ENCODE measurements around the gene CARHSP1.
"Not testable (repeated sequence)": the region's sequence is repeated elsewhere in the genome, so short reads cannot be mapped to it uniquely, and the experiment has no call there.

The CARHSP1 gene

GRCh38 chr16:8868416-8869211 lies at the start of gene CARHSP1:
Gene CARHSP1 (minus strand): TSS chr16:8869006. CDS start chr16:8859328, 9,678 bp downstream.
- DNase-seq, result peak; percentile 91

DNA sequence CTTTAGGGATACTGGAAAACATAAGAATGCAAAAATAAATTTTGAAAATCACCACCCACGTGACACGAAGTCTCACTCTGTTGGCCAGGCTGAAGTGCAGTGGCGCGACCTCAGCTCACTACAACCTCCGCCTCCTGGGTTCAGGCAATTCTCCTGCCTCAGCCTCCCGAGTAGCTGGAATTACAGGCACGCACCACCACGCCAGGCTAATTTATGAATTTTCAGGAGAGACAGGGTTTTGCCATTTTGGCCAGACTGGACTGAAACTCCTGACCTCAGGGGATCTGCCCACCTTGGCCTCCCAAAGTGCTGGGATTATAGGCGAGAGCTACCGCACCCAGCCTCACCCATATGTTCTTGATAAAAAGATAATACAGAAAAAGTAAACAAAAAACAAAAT lies 48.5 kb upstream of the CARHSP1 start:
- DNase-seq, result not testable (repeated sequence)

DNA sequence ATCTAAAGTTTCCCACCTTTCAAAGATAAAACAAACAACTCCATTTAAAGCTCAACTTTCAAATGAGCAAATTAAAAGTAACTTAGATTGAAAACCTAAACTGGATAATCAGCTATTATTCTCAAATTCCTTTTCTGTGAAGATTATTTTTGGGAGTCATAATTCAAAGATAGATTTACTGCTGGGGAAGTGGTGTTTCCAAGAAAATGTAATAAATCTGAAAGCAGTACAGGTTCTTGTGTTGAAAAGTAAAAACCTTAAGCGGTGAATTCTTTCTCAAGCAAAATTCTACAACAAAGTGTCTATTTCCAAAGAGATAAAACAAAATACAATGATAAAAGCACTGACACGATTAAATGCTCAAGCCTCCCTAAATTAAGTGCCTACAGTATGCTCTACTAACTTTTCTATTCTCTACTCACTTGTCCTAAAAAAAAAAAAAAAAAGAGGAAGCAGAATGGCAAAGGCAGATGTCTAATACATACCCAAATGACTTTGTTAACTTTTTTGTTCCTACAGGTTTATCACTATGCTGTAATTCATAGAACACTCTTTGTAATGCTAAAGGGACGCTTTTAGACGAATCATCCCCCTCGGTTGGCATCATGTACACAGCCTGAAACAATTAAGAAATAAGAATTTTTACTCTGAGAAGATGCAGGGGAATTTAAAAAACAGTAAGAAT lies 47.9 kb upstream of the CARHSP1 start:
- no peak for DNase-seq

GRCh38 chr16:8915722-8916301 lies 47.0 kb upstream of the CARHSP1 start:
- DNase-seq, result no peak

GRCh38 chr16:8914098-8914497 lies 45.3 kb upstream of the CARHSP1 start:
- DNase-seq, result no peak

DNA sequence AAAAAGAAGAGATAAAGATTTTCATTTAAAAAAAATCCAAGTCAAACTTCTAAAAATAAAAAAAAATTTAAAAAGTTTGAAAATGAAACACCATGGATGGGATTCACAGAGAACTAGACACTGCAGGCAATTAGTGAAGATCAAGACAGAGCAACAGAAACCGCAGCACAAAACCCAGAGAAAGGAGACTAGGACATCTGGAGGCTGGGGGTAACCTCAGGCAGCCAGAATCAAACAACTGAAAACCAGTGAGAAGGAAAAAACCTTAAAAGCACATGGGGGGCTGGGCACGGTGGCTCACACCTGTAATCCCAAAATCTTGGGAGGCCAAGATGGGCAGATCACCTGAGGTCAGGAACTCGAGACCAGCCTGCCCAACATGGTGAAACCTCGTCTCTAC lies 44.0 kb upstream of the CARHSP1 start:
- DNase-seq, result no peak

GRCh38 chr16:8910811-8911210 lies 42.0 kb upstream of the CARHSP1 start:
- DNase-seq, result no peak

GRCh38 chr16:8908810-8909468 lies 40.1 kb upstream of the CARHSP1 start:
- DNase-seq, result no peak

- no peak for DNase-seq
Measured at GRCh38 chr16:8907096-8907495, 38.3 kb upstream of the CARHSP1 start.

DNA sequence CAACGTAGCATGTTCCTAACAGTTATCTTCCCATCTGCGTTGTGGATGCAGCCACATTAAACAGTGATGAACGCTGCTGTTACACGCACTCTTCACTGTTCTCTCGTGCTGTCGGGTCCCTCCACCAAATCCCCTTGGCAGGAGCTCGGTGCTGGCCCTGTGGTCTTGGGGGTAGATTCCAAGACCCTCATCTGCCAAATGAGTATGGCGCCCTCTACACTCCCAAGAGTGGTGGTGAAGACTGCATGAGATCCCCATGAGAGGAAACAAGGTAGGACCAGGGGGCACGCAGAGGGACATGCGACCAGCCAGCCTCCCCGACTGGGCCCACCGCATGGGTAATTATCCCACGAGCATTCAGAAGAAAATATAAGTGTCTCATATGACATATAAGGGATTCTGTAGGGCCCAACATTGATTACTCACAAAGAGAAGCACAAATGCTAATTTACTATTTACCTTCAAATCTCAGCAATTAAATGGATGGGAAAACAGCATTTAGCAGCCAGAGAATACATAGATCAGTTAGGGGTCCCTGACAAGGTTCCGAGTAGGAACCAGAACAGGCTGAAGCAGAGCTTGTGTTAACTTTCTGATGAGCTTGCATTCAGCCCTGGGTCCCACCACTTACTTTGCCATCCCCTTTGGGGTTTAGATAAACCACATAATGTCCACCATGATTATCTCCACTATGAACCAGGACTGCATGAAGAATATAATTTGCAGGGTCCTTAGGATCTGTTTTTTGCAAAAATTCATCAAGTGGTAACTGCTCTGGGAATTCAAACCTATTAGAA lies 37.2 kb upstream of the CARHSP1 start:
- DNase-seq, result no peak

DNA sequence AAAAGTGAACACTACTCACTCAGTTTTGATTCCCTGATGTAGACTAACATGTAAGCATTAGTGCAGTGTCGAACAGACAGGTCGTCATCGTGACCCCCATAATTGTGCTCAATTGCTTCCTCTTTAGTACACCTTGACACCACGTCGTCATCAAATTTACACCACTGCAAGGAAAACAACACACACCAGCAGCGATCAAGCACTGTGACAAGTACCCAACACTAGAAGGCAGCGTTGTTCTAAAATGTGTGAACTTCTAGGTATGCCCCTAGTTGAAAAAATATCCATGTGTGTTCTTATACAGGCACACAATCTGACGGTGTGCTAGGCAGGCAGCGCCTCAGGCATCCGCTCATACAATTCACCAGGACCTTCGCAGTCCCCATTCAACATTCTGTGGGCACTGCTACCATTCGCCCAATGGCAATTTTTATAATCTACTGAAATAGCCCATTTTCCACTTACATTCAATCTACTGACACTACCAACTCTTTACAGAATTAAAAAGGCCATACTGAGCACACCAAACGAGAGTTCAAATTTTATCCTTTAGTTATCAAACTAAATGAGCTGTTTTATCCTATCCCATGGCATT lies 36.5 kb upstream of the CARHSP1 start:
- DNase-seq, result peak; percentile 35

DNA sequence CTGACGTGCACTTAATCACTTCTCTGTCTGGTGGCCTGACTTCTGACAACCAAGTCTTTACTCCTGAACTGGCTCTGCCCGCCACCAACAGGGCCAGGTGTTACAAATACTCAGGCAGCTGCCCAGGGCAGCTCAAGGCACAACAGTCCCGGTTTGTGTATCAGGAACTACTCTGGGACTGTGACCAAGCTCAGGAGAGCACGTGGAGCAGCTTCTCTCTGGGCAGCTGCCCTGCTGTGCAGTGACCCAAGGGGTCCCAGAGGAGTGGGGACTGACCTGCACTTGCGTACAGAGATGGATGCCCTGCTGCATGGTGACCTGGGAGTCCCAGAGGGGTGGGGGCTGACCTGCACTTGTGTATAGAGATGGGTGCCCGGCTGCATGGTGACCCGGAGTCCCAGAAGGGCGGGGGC lies 35.2 kb upstream of the CARHSP1 start:
- DNase-seq, result no peak

GRCh38 chr16:8903004-8903403 lies 34.2 kb upstream of the CARHSP1 start:
- DNase-seq, result no peak

- DNase-seq, result no peak
Measured at GRCh38 chr16:8901320-8901861, 32.6 kb upstream of the CARHSP1 start.

GRCh38 chr16:8900343-8900742 lies 31.5 kb upstream of the CARHSP1 start:
- DNase-seq, result no peak

DNA sequence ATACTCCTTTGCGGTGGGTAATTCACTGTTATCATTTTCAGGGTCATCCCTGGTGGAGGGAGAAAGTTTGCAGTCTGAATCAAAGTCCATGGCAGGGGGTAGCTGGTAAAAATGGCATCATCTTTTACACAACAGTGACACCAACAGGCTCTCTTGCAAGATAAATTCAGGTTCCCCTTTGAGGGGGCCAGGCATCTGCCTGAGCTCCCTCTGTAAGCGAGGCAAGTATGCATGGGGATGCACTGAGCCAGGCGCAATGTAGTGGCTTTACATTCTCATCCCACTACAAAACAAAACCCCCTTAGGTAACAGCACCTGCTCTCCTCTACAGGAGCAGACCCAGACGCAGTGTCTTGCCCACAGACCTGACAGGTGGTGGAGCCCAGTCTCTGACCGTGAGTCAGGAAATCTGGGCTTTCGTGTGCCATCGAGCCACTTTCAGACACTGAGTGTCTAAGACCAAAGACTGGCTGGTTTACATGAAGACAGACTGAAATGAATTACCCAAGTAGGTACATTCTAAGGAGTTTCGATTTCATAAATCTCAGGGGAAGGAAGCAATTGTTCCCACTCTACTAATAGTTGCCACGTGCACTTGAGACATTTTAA lies 31.0 kb upstream of the CARHSP1 start:
- DNase-seq, result no peak

GRCh38 chr16:8898660-8899318 lies 30.0 kb upstream of the CARHSP1 start:
- DNase-seq, result no peak

GRCh38 chr16:8894736-8895334 lies 26.0 kb upstream of the CARHSP1 start:
- DNase-seq, result no peak

DNA sequence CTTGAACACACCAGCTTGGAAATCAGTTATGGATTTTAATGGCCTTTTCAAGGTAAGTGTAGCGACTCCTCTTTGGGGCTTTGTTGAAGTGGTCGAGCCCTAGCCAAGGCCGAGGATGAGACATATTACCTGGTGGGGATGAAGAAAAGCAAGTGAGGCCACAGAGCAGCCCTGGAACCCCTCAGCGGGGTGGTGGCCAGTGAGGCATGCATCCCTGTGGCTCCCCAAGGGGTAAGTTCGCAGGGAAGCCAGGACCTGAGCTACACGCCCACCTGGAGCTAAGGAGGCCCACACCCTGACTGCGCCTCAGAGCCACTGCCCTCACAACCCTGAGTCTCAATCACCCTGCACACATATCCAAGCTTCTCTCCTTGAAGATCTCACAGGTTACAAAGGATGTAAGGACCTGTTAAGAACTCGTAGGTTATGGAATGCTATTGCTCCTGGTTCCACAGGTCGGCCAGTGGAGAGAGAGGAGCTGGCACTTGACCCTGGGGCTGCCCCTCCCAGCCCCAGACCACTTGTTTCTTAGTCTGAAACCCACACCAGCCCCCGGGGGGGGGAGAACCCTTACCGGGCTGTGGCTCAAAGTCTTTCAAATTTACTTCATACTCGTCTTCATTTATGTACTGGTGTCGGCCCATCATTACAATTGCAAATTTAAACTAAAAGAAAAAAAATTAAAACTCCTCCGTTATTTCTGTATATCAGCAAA lies 25.3 kb upstream of the CARHSP1 start:
- no peak for DNase-seq

GRCh38 chr16:8893426-8893825 lies 24.6 kb upstream of the CARHSP1 start:
- no peak for DNase-seq
